Rectal smooth muscle tissue (tissue), 1 donor: ENCODE measurements around the gene AGMO.
"Not testable (repeated sequence)": the region's sequence is repeated elsewhere in the genome, so short reads cannot be mapped to it uniquely, and the experiment has no call there.

Experiments
- H3K27ac ChIP-seq: one replicate; pipeline ENCODE4 v1.7.0; 2013; ENCODE audit warnings: low read depth, low read length, inconsistent platforms
- H3K27me3 ChIP-seq: one replicate; pipeline ENCODE4 v1.7.0; 2013; ENCODE audit warnings: low read length; ENCODE audit not compliant: control insufficient read depth, insufficient read depth
- H3K36me3 ChIP-seq: one replicate; pipeline ENCODE4 v1.7.0; 2013; ENCODE audit warnings: low read length; ENCODE audit not compliant: control insufficient read depth, insufficient read depth
- H3K4me1 ChIP-seq: one replicate; pipeline ENCODE4 v1.7.0; 2013; ENCODE audit warnings: low read length; ENCODE audit not compliant: control insufficient read depth, insufficient read depth
- H3K4me3 ChIP-seq: one replicate; pipeline ENCODE4 v1.7.0; 2013; ENCODE audit warnings: low read length
- H3K9ac ChIP-seq: one replicate; pipeline ENCODE4 v1.7.0; 2013; ENCODE audit warnings: low read length

Gene AGMO

GRCh38 chr7:15517865-15518264 lies 44.0 kb downstream of the AGMO start:
- H3K9ac ChIP-seq, H3K36me3 ChIP-seq, H3K4me3 ChIP-seq, H3K4me1 ChIP-seq, H3K27ac ChIP-seq, H3K27me3 ChIP-seq: not testable (repeated sequence)

- no peak overlapping the region for H3K27ac ChIP-seq
- no peaks in the 10 kb centered on the region for H3K36me3 ChIP-seq
- no peaks in the 10 kb centered on the region for H3K4me1 ChIP-seq
- H3K4me3 ChIP-seq: no peak overlapping the region
- no peak overlapping the region for H3K9ac ChIP-seq
- H3K27me3 ChIP-seq: no peaks in the 10 kb centered on the region
Measured at GRCh38 chr7:15515252-15515651, 46.6 kb downstream of the AGMO start.

- no peak overlapping the region for H3K4me3 ChIP-seq
- H3K4me1 ChIP-seq: no peaks in the 10 kb centered on the region
- no peaks in the 10 kb centered on the region for H3K27me3 ChIP-seq
- H3K36me3 ChIP-seq: no peaks in the 10 kb centered on the region
- no peak overlapping the region for H3K27ac ChIP-seq
- no peak overlapping the region for H3K9ac ChIP-seq
Measured at GRCh38 chr7:15508258-15508657, 53.6 kb downstream of the AGMO start.

- Histone ChIP-seq H3K9ac (no peak overlapping the region), H3K4me3 (no peak overlapping the region), H3K36me3 (no peaks in the 10 kb centered on the region), H3K27me3 (no peaks in the 10 kb centered on the region), H3K4me1 (no peaks in the 10 kb centered on the region), H3K27ac (no peak overlapping the region)
Measured at GRCh38 chr7:15507708-15508107, 54.1 kb downstream of the AGMO start.

GRCh38 chr7:15507171-15507570 lies 54.6 kb downstream of the AGMO start:
- no peaks in the 10 kb centered on the region for H3K36me3 ChIP-seq
- H3K4me1 ChIP-seq: no peaks in the 10 kb centered on the region
- H3K9ac ChIP-seq: no peak overlapping the region
- H3K27ac ChIP-seq: no peak overlapping the region
- no peaks in the 10 kb centered on the region for H3K27me3 ChIP-seq
- no peak overlapping the region for H3K4me3 ChIP-seq

- H3K27ac ChIP-seq: no peak overlapping the region
- no peaks in the 10 kb centered on the region for H3K36me3 ChIP-seq
- no peak overlapping the region for H3K4me3 ChIP-seq
- no peaks in the 10 kb centered on the region for H3K27me3 ChIP-seq
- no peaks in the 10 kb centered on the region for H3K4me1 ChIP-seq
- no peak overlapping the region for H3K9ac ChIP-seq
Measured at GRCh38 chr7:15505761-15506160, 56.1 kb downstream of the AGMO start.

GRCh38 chr7:15504351-15504750 lies 57.5 kb downstream of the AGMO start:
- Histone ChIP-seq H3K4me3 (no peak overlapping the region), H3K27me3 (no peaks in the 10 kb centered on the region), H3K9ac (no peak overlapping the region), H3K4me1 (no peaks in the 10 kb centered on the region), H3K27ac (no peak overlapping the region), H3K36me3 (no peaks in the 10 kb centered on the region)

DNA sequence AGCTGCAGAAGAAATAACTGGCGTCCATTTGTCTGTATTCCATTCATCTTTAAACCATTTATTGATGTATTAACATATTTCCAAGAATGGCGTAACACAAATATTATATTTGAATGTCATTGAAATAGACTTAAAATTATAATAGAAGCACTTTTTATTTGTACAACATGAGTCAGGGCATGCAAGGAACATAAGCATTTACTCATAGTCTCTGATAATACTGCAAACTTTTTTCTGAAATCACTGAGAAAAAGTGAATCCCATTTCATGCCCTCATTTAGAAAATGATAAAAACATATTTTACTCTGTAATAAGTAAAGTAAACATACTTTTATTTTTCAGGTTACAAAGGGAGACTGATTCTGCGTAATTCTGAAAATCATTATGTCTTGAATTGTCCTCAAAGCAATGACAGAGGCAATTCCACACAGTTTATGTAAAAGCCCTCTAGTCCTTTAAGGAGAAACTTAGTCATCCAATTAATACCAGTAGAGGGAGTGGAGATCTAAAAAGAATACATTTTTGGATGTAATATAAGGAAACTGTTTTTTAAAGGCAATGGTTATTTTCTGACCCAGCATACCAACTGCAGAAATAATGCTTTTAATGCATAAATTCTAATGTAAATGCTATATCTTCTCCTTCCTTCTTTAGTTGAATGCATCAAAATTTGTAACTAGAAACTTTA lies 58.1 kb downstream of the AGMO start:
- Histone ChIP-seq H3K4me3 (no peak overlapping the region), H3K9ac (no peak overlapping the region), H3K4me1 (no peaks in the 10 kb centered on the region), H3K27me3 (no peaks in the 10 kb centered on the region), H3K27ac (no peak overlapping the region), H3K36me3 (no peaks in the 10 kb centered on the region)

DNA sequence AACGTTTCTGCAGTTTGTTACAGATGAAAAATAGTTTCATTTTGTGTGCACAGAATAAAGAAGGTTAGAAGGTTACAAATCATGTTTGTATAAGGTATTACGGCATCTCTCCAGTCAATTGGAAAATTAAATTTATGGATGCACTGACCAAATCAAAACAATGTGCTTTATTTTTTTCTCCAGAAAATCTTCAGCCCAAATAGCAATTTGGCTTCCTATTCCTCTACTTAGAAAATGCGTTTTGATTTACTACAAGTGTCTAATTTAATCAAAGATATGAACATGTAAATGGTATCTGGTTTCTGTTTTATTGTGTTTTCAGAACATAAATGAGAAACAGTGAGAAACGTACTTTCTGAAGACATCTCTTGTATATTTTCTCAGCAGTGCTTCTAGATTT lies 63.4 kb downstream of the AGMO start:
- Histone ChIP-seq H3K4me3 (no peak overlapping the region), H3K4me1 (no peaks in the 10 kb centered on the region), H3K27ac (no peak overlapping the region), H3K27me3 (no peaks in the 10 kb centered on the region), H3K36me3 (no peaks in the 10 kb centered on the region), H3K9ac (no peak overlapping the region)

GRCh38 chr7:15495170-15495569 lies 66.6 kb downstream of the AGMO start:
- Histone ChIP-seq H3K36me3 (no peaks in the 10 kb centered on the region), H3K27ac (no peak overlapping the region), H3K27me3 (no peaks in the 10 kb centered on the region), H3K4me1 (no peaks in the 10 kb centered on the region), H3K4me3 (no peak overlapping the region), H3K9ac (no peak overlapping the region)

- no peak overlapping the region for H3K27ac ChIP-seq
- H3K27me3 ChIP-seq: no peaks in the 10 kb centered on the region
- H3K9ac ChIP-seq: no peak overlapping the region
- no peaks in the 10 kb centered on the region for H3K4me1 ChIP-seq
- no peak overlapping the region for H3K4me3 ChIP-seq
- H3K36me3 ChIP-seq: no peaks in the 10 kb centered on the region
Measured at GRCh38 chr7:15494711-15495110, 67.1 kb downstream of the AGMO start.

DNA sequence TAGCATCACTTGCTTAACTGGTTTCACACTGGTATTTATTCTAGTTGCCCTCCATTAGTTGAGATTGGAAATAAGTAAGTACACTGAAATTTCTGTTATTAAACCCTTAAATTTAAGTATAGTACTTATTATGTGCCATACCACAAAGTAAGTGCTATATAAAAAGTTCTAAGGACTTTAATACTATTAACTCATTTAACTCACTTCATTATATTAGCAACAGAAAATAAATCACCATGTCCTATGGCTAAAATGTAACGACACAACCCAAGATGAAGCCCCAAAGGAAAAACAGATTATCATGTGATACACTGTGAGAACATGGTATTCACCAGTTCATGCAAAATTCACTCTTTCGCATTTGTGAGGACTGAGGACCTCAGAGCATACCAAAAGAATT lies 70.5 kb downstream of the AGMO start:
- no peak overlapping the region for H3K27ac ChIP-seq
- no peaks in the 10 kb centered on the region for H3K36me3 ChIP-seq
- H3K9ac ChIP-seq: no peak overlapping the region
- no peak overlapping the region for H3K4me3 ChIP-seq
- H3K27me3 ChIP-seq: no peaks in the 10 kb centered on the region
- H3K4me1 ChIP-seq: no peaks in the 10 kb centered on the region

DNA sequence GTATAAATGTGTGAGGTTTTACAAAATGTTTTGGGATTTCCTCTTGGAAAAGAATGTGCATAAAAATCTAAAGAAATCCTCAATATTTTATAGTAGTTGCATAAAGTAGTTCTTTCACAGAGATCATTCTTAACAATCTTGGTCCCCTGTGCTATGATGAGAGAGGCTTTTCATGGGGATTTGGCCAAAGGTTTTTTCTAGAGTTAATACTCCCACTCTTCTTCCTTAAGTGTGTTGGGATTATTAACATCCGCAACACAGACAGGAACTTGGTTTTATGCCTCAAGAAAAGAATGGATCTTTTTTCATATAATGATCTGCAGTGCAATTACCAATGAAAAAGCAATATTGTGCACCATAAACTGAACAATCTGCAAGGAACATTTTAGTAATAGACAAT lies 71.5 kb downstream of the AGMO start:
- Histone ChIP-seq H3K36me3 (no peaks in the 10 kb centered on the region), H3K27me3 (no peaks in the 10 kb centered on the region), H3K9ac (no peak overlapping the region), H3K4me3 (no peak overlapping the region), H3K27ac (no peak overlapping the region), H3K4me1 (no peaks in the 10 kb centered on the region)
